ENCODE results near the gene SPEF1.

DNA sequence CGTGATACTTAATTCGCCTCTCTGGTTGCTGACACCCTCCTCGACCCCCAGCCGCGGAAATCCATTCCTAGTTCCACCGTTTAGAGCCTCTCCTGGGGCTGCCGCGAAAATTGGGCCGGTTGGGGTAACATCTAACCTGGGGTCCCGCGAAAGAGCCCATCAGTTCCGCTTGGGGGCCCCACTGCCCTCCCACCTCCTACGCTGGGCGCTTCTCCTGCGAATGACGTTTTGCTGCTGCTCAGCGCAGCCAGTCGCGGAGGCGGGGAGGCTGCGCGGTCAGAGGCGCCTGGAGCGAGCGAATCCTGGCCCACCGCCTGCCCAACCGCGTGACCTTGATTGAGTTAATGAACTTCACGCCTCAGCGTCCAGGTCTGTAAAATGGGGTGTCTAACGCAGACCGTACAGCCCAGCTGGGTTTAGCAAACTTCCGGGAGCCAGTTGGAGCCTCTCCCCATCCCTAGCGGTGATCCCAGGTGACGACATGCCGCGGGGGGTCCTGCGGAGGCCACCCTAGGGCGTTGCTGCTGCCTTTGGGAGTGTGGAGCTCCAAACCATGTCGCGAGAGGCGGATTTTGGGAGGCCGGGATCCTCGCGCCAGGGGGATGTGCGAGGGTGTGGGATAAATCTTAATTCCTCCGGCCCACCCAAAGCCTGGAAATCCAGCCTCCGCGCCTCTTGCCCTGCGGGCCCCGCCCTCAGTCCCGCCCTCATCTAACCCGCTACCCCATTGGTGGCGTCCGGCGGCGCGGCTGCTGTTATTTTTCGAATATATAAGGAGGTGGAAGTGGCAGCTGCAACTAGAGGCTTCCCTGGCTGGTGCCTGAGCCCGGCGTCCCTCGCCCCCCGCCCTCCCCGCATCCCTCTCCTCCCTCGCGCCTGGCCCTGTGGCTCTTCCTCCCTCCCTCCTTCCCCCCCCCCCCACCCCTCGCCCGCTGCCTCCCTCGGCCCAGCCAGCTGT, 14.5 kb upstream of the SPEF1 start, which contains the start of gene CDC25B:
- TF ChIP-seq, protein P1, sequence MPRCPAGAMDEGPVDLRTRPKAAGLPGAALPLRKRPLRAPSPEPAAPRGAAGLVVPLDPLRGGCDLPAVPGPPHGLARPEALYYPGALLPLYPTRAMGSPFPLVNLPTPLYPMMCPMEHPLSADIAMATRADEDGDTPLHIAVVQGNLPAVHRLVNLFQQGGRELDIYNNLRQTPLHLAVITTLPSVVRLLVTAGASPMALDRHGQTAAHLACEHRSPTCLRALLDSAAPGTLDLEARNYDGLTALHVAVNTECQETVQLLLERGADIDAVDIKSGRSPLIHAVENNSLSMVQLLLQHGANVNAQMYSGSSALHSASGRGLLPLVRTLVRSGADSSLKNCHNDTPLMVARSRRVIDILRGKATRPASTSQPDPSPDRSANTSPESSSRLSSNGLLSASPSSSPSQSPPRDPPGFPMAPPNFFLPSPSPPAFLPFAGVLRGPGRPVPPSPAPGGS (IDR thresholded peaks at IDR 0.05; ENCODE audit: borderline replicate concordance, insufficient read depth, low read depth, low read length, poor library complexity, severe bottlenecking), result no peak
- TF ChIP-seq TAF1 (IDR thresholded peaks at IDR 0.05; ENCODE audit: borderline replicate concordance, low read depth, low read length), result no peak; the same call in 1 of the 2 replicates
- TF ChIP-seq, protein P2, sequence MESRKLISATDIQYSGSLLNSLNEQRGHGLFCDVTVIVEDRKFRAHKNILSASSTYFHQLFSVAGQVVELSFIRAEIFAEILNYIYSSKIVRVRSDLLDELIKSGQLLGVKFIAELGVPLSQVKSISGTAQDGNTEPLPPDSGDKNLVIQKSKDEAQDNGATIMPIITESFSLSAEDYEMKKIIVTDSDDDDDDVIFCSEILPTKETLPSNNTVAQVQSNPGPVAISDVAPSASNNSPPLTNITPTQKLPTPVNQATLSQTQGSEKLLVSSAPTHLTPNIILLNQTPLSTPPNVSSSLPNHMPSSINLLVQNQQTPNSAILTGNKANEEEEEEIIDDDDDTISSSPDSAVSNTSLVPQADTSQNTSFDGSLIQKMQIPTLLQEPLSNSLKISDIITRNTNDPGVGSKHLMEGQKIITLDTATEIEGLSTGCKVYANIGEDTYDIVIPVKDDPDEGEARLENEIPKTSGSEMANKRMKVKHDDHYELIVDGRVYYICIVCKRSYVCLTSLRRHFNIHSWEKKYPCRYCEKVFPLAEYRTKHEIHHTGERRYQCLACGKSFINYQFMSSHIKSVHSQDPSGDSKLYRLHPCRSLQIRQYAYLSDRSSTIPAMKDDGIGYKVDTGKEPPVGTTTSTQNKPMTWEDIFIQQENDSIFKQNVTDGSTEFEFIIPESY (IDR thresholded peaks at IDR 0.05), result no peak
